PC-3 (cell line): ENCODE measurements around the gene ANKRD45. TPM values are rescaled to one million over a fixed set of nuclear protein-coding genes. Genes with fewer than 3 reads are reported as not detected.
"Not testable (repeated sequence)": the region's sequence is repeated elsewhere in the genome, so short reads cannot be mapped to it uniquely, and the experiment has no call there.

Source experiments
- ATAC-seq: fragments of 200-7000 bp; cut with Tn5 transposase; 2 replicates; pipeline ENCODE4 v1.9.1; 2020; ENCODE audit warnings: mild to moderate bottlenecking, moderate library complexity
- BruUV-seq: library from RNA; stranded (reverse); fragments of 400-500 nt; replicated peaks from 2 replicates; lab custom pipeline; 2021; lab: Mats Ljungman, UMichigan
- CTCF ChIA-PET: fragments of 300-600 bp; sonication (Branson Sonifier 250); formaldehyde crosslinking; loops from one replicate; lab custom pipeline; 2022; ENCODE audit warnings: antibody characterized with exemption; lab: Charles Lee
- POLR2A ChIA-PET: fragments of 300-600 bp; sonication (Branson Sonifier 250); formaldehyde crosslinking; loops from one replicate; lab custom pipeline; 2022; ENCODE audit warnings: antibody characterized with exemption; ENCODE audit not compliant: unreplicated experiment; lab: Charles Lee
- DNase-seq: peaks from one replicate; pipeline ENCODE4 v3.0.0-alpha.2; 2015
- H2AFZ ChIP-seq: fragments of 300-600 bp; sonication (generic); 2 replicates; pipeline ENCODE4 v1.6.0; 2016; ENCODE audit warnings: antibody characterized with exemption, low read length
- H3F3A ChIP-seq: fragments of 300-600 bp; sonication (generic); one replicate; pipeline ENCODE4 v1.6.0; 2017; ENCODE audit warnings: antibody characterized with exemption, low read length, control low read depth, mild to moderate bottlenecking; ENCODE audit not compliant: unreplicated experiment
- H3K27ac ChIP-seq: fragments of 300-600 bp; sonication (generic); 2 replicates; pipeline ENCODE4 v1.5.1; 2016; ENCODE audit warnings: mild to moderate bottlenecking, low read length
- H3K27me3 ChIP-seq: fragments of 300-600 bp; sonication (generic); 2 replicates; pipeline ENCODE4 v1.6.1; 2016; ENCODE audit warnings: low read length, mixed read lengths
- H3K36me3 ChIP-seq: fragments of 300-600 bp; sonication (generic); 2 replicates; pipeline ENCODE4 v1.6.1; 2016; ENCODE audit warnings: low read depth, mixed run types, low read length, mixed read lengths
- H3K4me1 ChIP-seq: fragments of 300-600 bp; sonication (generic); 2 replicates; pipeline ENCODE4 v1.5.1; 2016; ENCODE audit warnings: low read length; ENCODE audit not compliant: insufficient read depth
- H3K4me2 ChIP-seq: fragments of 300-600 bp; sonication (generic); 2 replicates; pipeline ENCODE4 v1.6.0; 2016; ENCODE audit warnings: low read length
- H3K4me3 ChIP-seq: fragments of 300-600 bp; sonication (generic); 2 replicates; pipeline ENCODE4 v1.5.1; 2016; ENCODE audit warnings: mild to moderate bottlenecking, low read length, mixed read lengths
- H3K79me2 ChIP-seq: fragments of 300-600 bp; sonication (generic); 2 replicates; pipeline ENCODE4 v1.6.1; 2017; ENCODE audit warnings: low read length, mixed read lengths
- H3K9ac ChIP-seq: fragments of 300-600 bp; sonication (generic); 2 replicates; pipeline ENCODE4 v1.6.0; 2016; ENCODE audit warnings: mild to moderate bottlenecking, low read length
- H3K9me2 ChIP-seq: fragments of 300-600 bp; sonication (generic); replicated peaks from 2 replicates; pipeline ENCODE4 v1.6.1; 2016; ENCODE audit warnings: mixed run types, low read length, mixed read lengths
- H3K9me3 ChIP-seq: fragments of 300-600 bp; sonication (generic); 2 replicates; pipeline ENCODE4 v1.6.1; 2016; ENCODE audit warnings: low read length, mixed read lengths
- H4K20me1 ChIP-seq: fragments of 300-600 bp; sonication (generic); 2 replicates; pipeline ENCODE4 v1.6.1; 2016; ENCODE audit warnings: low read length, mixed read lengths
- CTCF ChIP-seq: fragments of 300-600 bp; sonication (generic); conservative IDR thresholded peaks from 2 replicates; pipeline ENCODE4 v1.5.1; 2017; ENCODE audit warnings: antibody characterized with exemption, low read depth, mild to moderate bottlenecking, low read length
- EZH2 ChIP-seq: fragments of 300-600 bp; sonication (generic); IDR thresholded peaks from one replicate; pipeline ENCODE4 v1.6.1; 2017; ENCODE audit warnings: antibody characterized with exemption, mild to moderate bottlenecking, low read length; ENCODE audit not compliant: unreplicated experiment
- EZH2phosphoT487 ChIP-seq: fragments of 300-600 bp; sonication (generic); IDR thresholded peaks from 2 replicates; pipeline ENCODE4 v1.6.1; 2018; ENCODE audit warnings: mild to moderate bottlenecking, antibody characterized with exemption, low read length, borderline replicate concordance
- intact Hi-C: fragments of 100-400 bp; cut with micrococcal nuclease; formaldehyde crosslinking; loops from 2 replicates; pipeline ENCODE4 v1.9.0; 2023
- total RNA-seq: library from RNA; depleted of rRNA; stranded (reverse); fragments of >200 nt; gene quantifications from 2 replicates; pipeline ENCODE4 v1.2.3, GENCODE V29; 2014

The ANKRD45 gene
- total RNA-seq, 1 experiment from 2014 or later, result not detected

DNA sequence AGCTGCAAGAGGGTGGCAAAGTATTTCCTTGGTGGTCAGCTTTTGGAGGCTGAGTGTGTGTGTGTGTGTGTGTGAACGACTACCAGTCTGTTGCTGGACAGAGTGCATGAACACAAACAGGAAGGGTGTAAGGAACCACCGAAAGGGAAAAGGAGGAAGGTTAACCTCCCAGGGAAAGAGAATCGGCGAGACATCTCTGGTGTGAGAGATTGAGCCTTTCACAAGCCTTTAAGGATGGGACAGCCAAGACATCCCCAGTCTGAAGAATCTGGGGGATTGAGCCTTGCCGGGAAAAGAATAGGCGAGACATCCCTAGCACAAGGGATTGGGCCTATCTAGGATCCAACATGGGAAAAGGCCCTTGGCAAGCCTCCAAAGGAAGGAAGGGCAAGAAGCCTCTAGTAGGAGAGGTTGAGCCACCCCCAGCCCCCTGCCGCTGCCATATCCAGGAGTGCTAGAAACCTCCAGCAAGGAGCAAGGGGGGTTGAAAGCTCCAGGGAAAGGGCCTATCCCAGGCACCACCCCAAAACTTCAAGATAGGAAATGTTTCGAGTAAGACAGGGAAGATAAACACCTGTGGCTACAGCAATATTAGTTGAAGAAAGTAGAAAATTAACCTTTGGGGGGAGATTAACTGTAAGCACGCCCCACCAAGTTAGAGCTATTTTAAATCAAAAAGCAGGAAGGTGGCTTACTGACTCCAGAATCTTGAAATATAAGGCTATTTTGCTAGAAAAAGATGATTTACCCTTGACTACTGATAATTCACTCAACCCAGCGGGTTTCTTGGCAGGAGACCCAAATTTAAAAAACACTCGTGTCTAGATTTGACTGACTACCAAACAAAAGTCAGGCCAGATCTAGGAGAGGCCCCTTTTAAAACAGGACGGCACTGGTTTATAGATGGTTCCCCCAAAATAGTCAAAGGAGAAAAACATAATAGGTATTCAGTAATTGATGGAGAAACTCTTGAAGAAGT, 31.3 kb downstream of the ANKRD45 start:
- no peaks in the 10 kb centered on the region for H3K4me1 ChIP-seq
- H3K9me2 ChIP-seq, result no peaks in the 10 kb centered on the region
- no peaks in the 10 kb centered on the region for H4K20me1 ChIP-seq
- no peak for DNase-seq
- no peak overlapping the region for H3K4me3 ChIP-seq
- no peaks in the 10 kb centered on the region for H3K79me2 ChIP-seq
- CTCF ChIA-PET, result no interaction called here
- no peak for ATAC-seq
- H3K27ac ChIP-seq, result no peak overlapping the region
- H3K4me2 ChIP-seq, result no peak overlapping the region
- H3K36me3 ChIP-seq, result no peaks in the 10 kb centered on the region
- H3F3A ChIP-seq, result no peaks in the 10 kb centered on the region
- no peak overlapping the region for H3K9ac ChIP-seq
- H3K9me3 ChIP-seq, result peaks cover 8% of the 10 kb centered on the region; the same call in 1 of the 2 replicates
- TF ChIP-seq EZH2, result no peak
- TF ChIP-seq CTCF, result no peak
- TF ChIP-seq EZH2phosphoT487, result no peak
- H3K27me3 ChIP-seq, result no peaks in the 10 kb centered on the region
- POLR2A ChIA-PET, result no interaction called here
- H2AFZ ChIP-seq, result no peak overlapping the region
- no TSS peak for BruUV-seq
- intact Hi-C loops, result no loop called here

- CTCF ChIA-PET, H2AFZ ChIP-seq: not testable (repeated sequence)
Measured at GRCh38 chr1:173637236-173638042, 32.2 kb downstream of the ANKRD45 start.

DNA sequence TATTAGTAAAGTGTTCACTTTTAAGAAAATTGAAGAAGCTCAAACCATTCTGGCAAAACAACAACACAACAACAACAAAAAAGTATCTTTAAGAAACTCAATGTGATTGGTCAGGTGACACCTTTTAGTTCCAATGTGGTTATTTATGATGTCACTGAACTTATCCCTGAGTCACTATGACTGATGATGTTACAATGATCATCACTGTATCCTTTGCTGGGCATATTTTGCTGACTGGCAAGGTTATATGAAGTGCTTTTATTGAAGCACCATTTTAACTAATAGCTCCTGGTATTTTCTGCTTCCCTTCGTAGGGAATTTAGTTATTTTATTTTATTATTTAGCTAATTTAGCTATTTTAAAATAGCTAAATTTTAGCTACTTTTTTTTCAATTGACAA, 34.5 kb downstream of the ANKRD45 start, which contains the start of gene TEX50:
Gene TEX50 (plus strand): TSS at position 223 of the 400 bp plus-strand sequence. CDS start 184 bp downstream, outside the sequence.
- ChIA-PET POLR2A (interaction anchor here (0.7 kb wide), 1 partner anchor 42 kb away, joined by 3 read pairs; no protein-coding TSS in a partner anchor), CTCF (no interaction called here)
- peaks cover 8% of the 10 kb centered on the region; the same call in 1 of the 2 replicates for H3K9me3 ChIP-seq
- no peaks in the 10 kb centered on the region for H3K79me2 ChIP-seq
- H3K4me3 ChIP-seq, result no peak within 1 kb of the TSS
- ATAC-seq (no peak), DNase-seq (no peak)
- H3K4me2 ChIP-seq, result no peak within 1 kb of the TSS
- no peaks in the 10 kb centered on the region for H3K4me1 ChIP-seq
- H2AFZ ChIP-seq, result no peak within 1 kb of the TSS; the same call in 1 of the 2 replicates
- H3K27ac ChIP-seq, result no peak within 1 kb of the TSS
- no peak within 1 kb of the TSS for H3K9ac ChIP-seq
- H3K36me3 ChIP-seq, result no peaks in the 10 kb centered on the region
- intact Hi-C loops, result no loop called here
- no TSS peak for BruUV-seq
- H3K9me2 ChIP-seq, result no peaks in the 10 kb centered on the region
- H3F3A ChIP-seq, result no peaks in the 10 kb centered on the region
- no peaks in the 10 kb centered on the region for H4K20me1 ChIP-seq
- no peaks in the 10 kb centered on the region for H3K27me3 ChIP-seq
- TF ChIP-seq CTCF (no peak), EZH2 (no peak), EZH2phosphoT487 (no peak)

More at GRCh38 chr1:173637236-173638042, 32.2 kb downstream of the ANKRD45 start:
- H3K36me3 ChIP-seq, H3K9me3 ChIP-seq, H3F3A ChIP-seq, H4K20me1 ChIP-seq, POLR2A ChIA-PET, H3K27me3 ChIP-seq, H3K9ac ChIP-seq, H3K4me3 ChIP-seq, H3K4me1 ChIP-seq, H3K4me2 ChIP-seq, H3K9me2 ChIP-seq, H3K27ac ChIP-seq, H3K79me2 ChIP-seq, BruUV-seq, DNase-seq, intact Hi-C loops, ATAC-seq: not testable (repeated sequence)
